DMS153 treated with DMSO at 0.1 percent for 48 hours (cell line): ENCODE results near the gene PRCD.
"Not testable (repeated sequence)": the region's sequence is repeated elsewhere in the genome, so short reads cannot be mapped to it uniquely, and the experiment has no call there.

ENCODE experiments used
- DNase-seq: peaks from one replicate; lab custom pipeline; 2025; ENCODE audit not compliant: unreplicated experiment; lab: John Stamatoyannopoulos, UW

Gene PRCD

DNA sequence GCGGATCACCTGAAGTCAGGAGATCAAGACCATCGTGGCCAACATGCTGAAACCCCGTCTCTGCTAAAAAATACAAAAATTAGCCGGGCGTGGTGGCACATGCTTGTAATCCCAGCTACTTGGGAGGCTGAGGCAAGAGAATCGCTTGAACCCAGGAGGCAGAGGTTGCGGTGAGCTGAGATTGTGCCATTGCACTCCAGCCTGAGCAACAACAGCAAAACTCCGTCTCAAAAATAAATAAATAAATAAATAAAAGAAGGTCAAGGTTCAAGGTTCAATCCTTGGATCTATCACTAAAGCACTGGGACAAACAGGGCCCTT, 14.4 kb upstream of the PRCD start:
- not testable (repeated sequence) for DNase-seq

DNA sequence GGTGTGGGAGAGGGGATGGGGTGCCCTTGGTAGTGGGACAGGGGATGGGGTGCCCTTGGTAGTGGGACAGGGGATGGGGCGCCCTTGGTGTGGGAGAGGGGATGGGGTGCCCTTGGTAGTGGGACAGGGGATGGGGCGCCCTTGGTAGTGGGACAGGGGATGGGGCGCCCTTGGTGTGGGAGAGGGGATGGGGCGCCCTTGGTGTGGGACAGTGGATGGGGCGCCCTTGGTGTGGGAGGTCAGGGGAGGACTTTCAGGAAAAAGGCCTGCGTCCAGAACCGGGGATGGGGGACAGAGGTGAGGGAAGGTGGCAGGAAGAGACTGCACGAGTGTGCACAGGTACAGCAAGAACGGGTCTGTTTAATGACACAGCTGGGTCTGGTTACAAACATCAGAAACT, 12.8 kb upstream of the PRCD start:
- not testable (repeated sequence) for DNase-seq

DNA sequence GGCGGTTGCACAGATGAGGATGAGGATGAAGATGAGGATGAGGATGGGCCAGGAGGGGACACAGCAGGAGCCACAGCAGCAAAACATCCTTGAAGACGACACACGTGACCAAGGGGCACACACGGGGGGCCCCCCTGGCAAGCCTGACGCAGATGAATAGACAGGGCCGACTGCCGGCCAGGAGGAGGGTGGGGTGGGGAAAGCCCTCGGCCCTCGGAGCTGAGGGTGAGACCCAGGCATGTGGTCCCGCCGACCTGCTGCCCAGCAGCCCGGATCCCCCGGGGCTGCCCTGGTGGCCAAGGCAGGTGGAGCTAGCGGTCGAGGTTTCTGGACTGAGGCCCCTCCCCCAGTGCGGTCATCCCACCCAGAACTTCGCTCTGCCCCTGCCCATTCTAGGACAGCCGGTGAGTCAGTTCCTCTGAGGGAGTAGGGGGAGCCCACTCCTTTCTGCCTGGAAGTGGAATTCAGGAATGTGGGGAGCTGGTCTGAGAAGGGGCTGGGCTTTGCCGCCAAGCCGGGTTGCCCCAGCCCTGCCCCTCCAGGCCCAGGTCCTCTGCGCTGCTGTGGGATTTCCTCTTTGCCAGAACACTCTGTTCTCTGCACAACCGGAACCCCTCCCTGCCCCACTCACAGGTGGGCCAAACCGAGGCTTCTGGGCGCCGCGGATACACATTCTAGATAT, 12.3 kb upstream of the PRCD start:
- no peak for DNase-seq

DNA sequence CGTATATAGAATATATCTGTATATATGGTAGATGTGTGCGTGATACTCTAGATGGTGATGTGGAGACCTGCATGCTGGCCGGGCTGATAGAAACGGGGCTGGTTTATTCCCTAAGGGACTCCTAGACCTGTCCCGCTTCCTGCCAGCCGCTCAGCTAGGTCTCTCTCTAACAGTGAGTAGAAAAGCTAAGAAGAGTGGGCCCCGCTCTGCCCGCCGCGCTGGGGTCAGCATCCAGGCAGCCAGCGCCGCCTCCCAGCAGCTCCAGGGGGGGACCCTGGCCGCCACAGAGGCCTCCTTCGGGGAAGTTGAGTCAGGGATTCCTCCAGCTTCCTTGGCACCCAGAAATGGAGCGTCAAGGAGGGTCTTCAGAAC, 11.7 kb upstream of the PRCD start:
- no peak for DNase-seq

DNA sequence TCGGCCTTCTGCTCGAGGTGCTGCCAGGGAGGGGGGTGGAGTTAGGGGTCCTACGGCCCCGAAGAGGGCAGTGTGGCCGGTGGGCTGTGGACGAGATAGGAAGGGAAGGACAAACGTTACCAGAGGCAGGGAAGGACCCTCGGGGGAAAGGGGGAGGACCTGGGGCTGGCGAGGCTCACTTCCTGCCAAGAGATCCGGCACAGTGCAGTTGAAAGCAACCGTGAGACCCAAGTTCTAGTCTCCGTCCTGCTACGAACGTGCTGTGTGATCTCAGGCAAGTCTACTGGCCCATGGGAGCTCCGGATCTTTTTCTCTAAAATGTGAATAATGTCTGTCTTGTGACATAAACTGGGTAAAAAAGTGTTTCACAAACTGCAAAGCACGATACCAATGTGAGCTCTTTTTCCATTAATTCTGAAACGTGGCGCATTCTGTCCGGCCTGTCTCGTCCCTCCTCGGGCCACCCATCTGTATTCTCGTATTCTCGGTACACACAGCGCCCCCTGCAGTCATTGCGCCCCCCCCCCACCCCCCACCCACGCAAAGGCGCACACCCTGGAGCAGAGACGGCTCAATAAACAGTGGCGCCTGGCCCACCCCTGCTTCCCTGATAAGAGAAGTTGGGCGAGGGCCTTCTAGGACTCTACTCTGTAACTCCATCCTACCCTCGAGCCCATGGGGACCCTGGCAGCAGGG, 11.2 kb upstream of the PRCD start:
- DNase-seq, result no peak

DNA sequence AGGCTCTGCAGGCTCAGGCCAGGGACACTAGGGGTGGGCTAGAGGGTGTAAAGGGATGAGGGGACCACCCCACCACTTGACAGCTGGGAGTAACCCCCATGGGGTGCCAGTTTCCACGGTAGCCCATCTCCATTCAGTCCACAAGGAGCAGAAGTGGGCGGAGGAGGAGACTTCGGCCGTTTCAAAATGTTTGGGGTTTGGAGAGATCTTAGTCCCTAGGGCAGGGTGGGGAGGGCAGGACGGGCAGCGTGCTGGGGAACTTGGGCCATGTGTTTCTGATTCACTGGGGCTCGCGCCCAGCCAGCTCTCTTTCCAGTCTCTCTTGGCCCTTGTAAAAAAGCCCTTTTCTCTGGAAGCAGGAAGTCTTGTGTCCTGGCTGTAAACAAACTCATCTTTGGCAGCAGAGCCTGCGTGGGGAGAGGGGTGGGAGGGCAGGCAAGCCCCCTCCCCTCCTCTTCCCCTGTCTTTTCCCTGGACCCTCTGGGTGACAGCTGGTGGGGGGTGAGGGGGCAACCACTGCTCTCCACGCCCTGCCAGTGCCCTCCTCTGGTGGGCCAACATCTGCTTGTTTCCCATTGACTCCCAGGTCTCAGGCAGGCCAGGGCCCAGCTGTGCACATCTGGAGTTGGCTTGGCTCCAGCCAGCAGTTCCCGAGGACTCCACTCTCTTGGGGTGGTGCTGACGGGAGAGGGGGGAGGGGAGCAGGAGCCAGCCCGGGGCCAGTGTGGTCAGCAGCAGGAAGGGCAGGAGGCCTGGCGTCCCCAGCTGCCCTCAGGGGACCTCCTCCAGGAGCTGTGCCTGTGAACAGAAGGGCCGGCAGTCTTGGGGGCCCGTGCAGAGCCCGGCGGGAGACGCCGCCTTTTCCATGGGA, 10.4 kb upstream of the PRCD start:
- no peak for DNase-seq

DNA sequence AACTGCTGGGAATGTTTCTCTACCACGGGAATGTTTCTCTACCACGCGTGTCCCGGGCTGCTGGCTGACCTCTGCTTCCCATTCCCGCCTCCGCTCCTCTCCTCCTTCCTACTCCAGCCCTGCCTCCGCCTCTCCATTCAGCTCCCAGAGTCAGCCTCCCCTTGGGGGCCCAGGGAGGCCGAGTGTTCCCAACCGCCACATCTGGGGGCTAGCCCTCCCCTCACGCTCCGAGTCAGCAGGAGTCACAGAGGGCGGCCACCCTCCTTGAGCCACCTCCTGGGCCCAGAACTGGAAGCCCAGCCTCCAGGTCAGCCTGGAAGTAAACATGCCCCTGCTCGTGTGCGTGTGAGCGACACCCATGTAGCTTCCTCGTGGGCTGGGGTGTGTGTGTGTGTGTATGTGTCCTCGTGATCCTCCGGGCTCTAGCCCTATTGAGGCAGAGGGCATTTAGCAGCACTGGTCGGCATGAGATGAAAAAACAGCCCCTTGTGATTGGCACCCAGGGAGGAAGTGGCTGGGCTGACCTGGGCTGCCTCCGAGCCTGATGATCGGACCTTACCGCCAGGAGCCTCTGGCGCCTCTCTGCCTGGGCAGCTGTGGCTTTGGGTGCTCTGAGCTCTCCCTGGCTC, 9.6 kb upstream of the PRCD start:
- DNase-seq, result no peak

DNA sequence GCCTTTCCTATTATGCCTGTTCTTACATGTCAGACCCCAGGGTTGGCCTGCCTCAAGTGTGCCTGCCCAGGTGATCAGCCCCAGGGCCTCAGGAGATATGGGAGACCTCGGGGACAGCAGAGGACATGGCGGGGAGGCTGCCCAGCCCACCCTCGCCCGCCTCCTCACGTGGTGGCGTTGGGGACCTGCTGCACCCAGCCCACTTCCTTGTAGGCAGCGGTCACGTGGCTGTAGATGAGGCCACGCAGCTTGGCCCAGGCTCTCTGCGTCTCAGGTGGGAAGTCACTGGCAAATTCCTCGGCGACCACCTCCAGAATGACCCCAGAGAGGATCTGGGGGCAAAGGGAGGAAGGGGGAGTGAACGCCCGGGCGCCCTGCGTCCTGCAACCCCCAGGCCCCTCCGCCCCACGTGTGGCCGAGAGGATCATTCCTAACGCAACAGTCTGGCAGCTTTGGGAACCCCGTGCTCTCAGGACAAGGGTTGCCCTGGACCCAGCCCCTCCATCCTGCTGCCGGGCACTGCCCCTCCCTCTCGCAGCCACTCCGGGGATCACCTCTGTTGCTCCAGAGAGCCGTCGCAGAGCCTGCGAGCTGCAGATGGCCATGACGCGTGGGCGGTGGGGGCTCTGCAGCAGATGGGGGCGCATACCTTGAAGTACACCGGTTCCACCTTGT, 8.9 kb upstream of the PRCD start:
- DNase-seq, result no peak

DNA sequence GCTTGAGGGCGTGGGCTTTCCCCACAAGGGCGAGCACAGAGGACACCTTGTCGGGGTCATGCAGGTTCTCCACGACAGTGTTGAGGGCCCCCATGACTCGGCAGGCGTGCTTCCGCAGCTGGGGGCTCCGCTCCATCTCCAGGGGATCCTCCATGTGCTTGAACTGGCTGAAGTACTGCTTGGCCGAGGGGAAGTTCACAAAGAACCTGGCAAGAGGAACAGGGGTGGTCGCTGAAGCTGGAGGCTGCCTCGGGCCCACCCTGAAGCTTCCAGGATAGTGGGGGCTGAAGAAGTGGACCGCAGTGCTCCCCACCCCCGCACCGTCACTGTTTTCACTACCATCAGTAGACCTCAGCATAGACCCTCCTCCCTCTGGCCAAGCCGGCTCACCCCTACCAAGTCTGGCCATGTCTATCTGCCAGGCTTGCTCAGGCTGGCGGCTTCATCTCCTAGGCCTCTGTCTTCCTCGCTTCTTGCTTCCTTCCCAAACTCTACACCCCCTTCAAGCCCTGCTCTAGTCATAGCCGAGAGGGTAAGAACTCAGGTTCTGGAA, 8.3 kb upstream of the PRCD start:
- no peak for DNase-seq

DNA sequence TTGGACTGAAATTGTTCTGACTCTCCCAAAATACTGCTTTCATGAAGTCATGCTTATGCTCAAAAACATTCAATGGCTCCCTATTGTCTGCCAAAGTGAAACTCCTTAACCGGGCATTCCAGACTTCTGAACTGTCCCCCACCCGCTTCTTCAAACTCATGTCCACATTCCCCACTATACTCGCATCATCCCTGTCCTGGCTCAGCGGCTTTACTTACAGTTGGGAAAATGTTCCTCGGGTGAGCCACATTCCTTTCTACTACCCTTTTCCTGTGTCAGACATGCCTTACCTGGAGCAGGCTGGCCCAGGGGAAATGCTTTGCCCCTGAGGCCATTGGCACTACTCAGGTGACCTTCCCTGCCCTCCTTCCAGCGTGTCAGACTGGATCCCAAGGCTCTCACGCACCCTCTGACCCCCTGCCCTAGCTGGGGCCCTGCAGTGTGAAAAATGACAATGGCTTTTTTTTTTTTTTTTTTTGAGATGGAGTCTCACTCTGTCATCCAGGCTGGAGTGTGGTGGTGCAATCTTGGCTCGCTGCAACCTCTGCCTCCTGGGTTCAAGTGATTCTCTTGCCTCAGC, 7.7 kb upstream of the PRCD start:
- no peak for DNase-seq

DNA sequence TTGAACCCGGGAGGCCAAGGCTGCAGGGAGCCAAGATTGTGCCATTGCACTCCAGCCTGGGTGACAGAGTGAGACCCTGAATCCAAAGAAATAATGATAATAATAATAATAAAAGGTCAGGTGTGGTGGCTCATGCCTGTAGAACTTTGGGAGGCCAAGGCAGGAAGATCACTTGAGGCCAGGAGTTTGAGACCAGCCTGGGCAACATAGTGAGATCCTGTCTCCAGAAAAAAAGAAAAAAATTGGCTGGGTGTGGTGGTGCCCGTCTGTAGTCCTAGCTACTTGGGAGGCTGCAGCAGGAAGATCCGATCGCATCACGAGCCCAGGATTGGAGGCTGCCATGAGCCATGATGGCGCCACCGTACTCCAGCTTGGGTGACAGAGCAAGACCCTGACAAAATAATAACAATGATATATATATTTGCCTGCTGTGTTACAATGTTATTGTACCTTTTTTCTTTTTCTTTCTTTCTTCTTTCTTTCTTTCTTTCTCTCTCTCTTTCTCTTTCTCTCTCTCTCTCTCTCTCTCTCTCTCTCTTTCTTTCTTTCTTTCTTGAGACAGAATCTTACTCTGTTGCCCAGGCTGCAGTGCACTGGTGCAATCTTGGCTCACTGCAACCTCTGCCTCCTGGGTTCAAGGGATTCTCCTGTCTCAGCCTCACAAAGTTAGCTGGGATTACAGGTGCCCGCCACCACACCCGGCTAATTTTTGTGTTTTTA, 6.0 kb upstream of the PRCD start:
- DNase-seq, result not testable (repeated sequence)

DNA sequence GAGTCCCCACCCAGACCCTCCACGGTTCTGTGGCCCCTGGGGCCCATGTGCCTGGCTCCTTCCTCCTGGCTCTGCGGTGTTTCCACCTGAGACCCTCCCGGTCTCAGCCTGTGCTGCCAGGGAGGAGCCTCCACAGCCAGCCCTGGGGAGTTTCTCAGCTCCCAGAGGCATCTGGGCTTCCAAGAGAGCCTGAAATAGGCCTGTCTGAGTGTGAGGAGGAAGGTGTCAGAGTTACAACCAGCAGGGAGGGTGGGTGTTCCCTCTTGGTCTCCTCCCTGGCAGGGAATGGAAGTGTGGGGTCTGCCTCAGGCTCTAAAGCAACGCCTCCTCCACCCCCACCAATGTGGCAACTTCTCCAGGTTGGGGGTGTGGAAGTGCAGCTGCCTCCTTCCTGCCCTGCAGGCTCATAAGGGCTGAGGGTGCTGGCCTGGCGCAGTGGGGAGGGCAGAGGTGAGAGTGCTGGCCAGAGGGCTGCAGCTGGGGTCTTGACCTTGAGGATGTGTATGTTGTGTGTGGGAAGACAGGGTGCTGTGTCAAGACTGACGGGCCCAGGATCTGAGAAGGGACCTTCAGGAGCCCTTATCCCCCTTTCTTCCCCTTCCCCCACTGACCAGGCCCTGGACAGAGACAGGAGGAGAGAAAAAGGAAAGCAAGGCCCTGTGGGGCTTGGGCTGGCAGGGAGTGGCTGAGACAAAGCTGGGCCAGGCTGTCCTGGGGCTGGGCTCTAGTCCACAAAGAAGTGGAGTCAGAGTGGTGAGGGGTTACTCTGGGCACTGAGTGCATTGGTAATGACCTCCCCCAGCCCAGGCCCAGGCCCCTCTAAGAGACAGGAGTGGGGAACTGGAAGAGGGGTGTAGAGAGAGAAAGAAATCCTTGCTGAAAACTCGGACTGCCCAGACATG, 4.8 kb upstream of the PRCD start:
- no peak for DNase-seq

DNA sequence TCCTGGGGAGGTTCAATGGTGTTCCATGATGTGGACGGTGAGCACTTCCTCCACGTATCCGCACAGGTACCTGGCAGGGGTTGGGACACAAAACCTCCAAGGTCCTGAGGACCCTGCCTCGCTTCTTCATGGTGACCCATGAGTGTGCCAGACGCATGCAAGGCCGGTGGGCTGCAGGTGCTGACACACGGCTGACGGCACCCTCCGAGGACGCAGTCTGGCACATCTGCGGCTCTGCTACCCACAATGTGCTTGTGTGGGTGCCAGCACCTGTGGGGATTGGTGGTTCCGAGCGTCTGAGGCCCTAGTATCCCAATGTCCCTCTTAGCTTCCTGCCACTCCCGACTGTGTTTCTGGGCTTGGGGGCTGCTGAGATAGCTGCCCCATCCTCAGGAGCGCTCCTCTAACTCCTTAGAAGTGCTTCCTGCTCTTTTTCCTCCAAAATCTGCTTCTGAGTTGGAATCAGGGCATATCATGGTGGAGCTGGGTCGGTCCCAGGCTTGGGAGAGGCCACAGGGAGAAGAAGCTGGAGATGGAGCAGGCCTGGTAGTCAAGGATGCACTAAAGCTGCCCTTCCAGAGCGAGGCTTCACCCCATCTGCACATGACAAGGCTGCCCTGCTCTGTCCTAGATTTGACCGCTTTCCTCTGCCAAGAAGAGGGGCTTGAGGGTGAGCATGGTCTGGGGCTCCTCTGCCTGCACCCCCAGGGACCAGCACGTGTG, 3.9 kb upstream of the PRCD start:
- no peak for DNase-seq

DNA sequence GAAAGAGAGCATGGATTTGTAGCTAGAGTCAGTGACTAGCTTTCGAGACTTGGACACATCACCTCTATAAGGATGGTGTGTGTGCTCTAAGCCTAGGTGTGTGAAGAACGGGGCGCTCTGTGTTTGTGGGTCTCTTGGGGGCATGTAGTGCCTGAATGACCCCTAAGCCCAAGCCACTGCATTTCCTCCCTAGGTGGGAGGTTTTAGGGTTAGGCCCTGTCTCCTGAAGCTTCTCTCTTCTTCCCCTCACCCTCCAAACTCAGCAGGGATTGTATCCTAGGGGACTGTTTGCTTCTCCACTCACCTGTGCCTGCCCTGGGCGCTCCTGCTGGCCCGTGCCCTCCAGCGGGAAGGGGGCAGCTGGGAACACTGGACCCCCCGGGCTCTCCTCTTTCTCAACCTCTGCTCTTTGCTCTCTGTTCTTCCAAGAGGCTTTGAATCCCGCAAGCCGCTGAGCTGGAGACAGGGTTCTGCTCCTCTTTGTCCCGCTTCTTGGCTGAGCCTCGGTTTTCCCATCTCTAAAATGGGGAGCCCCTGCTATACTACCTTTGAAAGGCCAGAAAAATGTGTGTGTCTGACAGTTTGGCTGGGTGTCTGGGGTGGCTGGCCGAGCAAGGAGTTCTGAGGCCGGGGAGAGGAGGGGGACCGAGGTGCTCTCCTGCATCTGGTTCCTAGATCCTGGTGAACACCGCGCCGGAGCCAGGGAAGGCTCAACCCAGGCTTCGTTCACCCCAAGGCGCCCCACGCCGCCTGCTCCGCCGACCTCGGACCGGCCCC, 3.1 kb upstream of the PRCD start:
- DNase-seq, result no peak

DNA sequence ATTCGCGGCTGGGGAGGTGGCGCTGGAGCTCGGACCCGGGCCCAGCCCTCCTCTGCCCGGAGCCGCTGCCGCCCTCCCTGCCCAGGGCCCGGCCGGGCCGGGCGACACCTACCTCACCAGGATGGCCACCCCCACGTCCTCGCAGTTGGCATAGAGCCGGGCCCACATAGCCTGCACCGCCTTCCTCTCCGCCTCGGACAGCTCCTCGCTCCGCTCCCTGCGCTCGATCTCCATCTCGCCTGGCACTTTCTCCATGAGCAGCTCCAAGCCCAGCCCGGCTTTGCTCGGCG, 2.6 kb upstream of the PRCD start:
- DNase-seq, result no peak

DNA sequence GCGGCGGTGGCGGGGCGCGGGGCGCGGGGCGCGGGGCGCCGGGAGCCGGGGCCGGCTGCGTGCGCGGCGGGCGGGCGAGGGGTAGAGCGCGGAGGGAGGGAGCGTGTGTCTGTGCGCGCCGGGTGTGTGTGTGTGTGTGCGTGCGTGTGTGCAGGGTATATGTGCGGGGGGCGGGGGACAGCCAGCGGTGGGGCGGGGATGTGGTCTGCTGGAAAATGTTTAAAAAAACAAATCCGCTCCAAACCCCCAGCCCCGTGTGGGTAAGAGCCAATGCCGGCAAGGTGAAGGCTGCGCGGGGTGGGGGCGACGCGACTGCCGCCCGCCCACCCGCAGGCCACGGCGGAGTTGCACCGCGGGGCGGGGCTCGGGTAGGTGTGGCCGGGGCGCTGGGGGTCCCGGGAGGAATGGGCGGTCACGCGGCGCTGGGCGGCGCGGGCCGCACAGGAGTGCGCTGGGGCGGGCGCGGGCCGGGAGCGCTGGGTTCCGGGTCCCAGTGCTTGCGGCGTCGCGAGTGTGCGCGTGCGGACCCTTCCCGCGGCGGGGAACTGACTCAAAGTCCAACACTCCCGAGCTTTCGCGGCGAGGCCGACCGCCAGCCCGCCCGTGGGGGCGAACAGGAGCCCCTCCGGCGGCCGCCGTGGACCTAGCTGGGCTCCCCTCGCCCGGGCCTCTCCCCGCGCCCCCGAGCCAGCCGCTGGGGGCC, 2.1 kb upstream of the PRCD start, which contains the start of gene CYGB:
TSS of gene CYGB (minus strand) at position 132 of the 703 bp plus-strand sequence. CDS start 167 bp downstream, outside the sequence.
- DNase-seq, result no peak
